ENCODE results near the gene KCNH6. TPM values are rescaled to one million over a fixed set of nuclear protein-coding genes. Genes with fewer than 3 reads are reported as not detected.

Gene KCNH6
- total RNA-seq, 2 experiments from 2014 or later: not detected

- no peak overlapping the region for H3K4me3 Mint-ChIP-seq
- H3K9me3 Mint-ChIP-seq: no peaks in the 10 kb centered on the region
- peaks cover 21% of the 10 kb centered on the region for H3K36me3 Mint-ChIP-seq
- no peak overlapping the region for H3K27ac Mint-ChIP-seq
- ATAC-seq (ENCODE audit: low read depth) (no peak), DNase-seq (no peak)
- no peaks in the 10 kb centered on the region for H3K27me3 Mint-ChIP-seq
- H3K4me1 Mint-ChIP-seq: peaks cover 4% of the 10 kb centered on the region
- POLR2A ChIA-PET: no interaction called here
Measured at GRCh38 chr17:63578769-63579111, 55.6 kb downstream of the KCNH6 start.

DNA sequence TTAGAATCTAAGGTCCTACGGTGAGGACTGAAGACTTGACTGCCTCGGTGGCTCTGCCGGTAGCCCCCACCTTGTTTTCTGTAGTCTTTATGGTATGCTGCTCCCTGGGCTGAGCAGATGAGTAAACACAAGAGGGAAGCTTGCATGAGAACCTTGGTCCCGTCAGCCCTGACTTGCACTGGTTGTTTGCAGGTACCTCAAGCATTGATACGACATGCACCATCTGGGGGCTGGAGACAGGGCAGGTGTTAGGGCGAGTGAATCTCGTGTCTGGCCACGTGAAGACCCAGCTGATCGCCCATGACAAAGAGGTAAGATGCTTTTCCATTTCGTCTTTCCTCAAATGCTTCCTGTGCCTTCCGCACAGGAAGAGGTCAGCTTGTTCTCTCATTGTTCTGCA, 56.5 kb downstream of the KCNH6 start:
- Mint-ChIP-seq H3K4me3 (no peak overlapping the region), H3K36me3 (peaks cover 17% of the 10 kb centered on the region), H3K4me1 (no peaks in the 10 kb centered on the region), H3K27me3 (no peaks in the 10 kb centered on the region), H3K9me3 (no peaks in the 10 kb centered on the region), H3K27ac (no peak overlapping the region)
- no peak for ATAC-seq (ENCODE audit: low read depth)
- no peak for DNase-seq
- POLR2A ChIA-PET: no interaction called here

DNA sequence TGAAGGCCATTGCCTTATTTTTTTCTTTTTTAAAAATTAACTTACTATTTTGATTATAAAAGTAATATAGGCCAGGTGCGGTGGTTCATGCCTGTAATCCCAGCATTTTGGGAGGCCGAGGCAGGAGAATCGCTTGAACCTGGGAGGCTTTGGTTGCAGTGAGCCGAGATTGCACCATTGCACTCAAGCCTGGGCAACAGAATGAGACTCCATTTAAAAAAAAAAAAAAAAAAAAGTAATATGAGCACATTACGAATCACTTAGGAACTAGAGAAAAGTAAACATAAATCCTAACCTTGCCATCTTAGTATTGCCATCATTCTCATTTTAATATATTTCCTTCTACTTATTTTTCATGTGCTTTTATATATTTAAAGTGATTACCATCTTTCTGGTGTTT, 64.6 kb downstream of the KCNH6 start:
- Mint-ChIP-seq H3K27ac (no peak overlapping the region), H3K4me1 (peaks cover 9% of the 10 kb centered on the region), H3K36me3 (peaks cover 33% of the 10 kb centered on the region), H3K4me3 (no peak overlapping the region), H3K9me3 (no peaks in the 10 kb centered on the region), H3K27me3 (no peaks in the 10 kb centered on the region)
- no peak for ATAC-seq (ENCODE audit: low read depth)
- POLR2A ChIA-PET: no interaction called here
- DNase-seq: no peak

DNA sequence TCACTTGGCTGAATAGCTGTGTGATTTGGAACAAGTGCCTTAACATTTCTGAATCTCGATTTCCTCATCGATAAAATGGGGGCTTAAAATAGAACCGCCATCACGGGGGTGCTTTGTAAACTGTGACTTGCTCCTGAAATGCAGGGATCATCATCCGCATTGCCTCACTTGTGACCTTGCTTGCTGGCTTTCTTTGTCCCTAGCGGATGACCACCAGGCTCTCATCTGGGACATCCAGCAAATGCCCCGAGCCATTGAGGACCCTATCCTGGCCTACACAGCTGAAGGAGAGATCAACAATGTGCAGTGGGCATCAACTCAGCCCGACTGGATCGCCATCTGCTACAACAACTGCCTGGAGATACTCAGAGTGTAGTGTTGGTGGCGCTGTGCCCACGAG, 65.6 kb downstream of the KCNH6 start:
- no peaks in the 10 kb centered on the region for H3K27me3 Mint-ChIP-seq
- H3K36me3 Mint-ChIP-seq: peaks cover 30% of the 10 kb centered on the region
- H3K4me1 Mint-ChIP-seq: peaks cover 9% of the 10 kb centered on the region
- no peak overlapping the region for H3K27ac Mint-ChIP-seq
- no peak for ATAC-seq (ENCODE audit: low read depth)
- POLR2A ChIA-PET: no interaction called here
- no peak overlapping the region for H3K4me3 Mint-ChIP-seq
- no peak for DNase-seq
- no peaks in the 10 kb centered on the region for H3K9me3 Mint-ChIP-seq

DNA sequence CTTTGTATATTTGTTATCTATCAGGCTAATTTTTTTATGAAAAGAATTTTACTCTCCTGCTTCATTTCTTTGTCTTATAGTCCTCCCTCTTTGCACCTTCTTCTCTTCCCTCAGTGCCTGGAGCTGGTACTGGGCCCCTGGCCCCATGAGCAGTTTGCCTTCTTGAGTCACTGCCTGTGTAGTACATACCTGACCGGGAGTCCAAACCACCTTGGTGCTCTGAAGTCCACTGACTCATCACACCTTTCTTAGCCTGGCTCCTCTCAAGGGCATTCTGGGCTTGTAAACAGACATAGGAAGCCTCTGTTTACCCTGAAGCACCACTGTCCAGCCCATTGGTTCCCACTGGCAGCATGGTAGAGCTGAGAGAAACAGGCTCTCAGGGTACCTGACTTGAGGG, 66.5 kb downstream of the KCNH6 start:
- Mint-ChIP-seq H3K9me3 (no peaks in the 10 kb centered on the region), H3K4me3 (no peak overlapping the region), H3K36me3 (peaks cover 29% of the 10 kb centered on the region), H3K4me1 (peaks cover 9% of the 10 kb centered on the region), H3K27ac (peak overlapping the region; percentile 14), H3K27me3 (no peaks in the 10 kb centered on the region)
- POLR2A ChIA-PET: no interaction called here
- DNase-seq: no peak
- no peak for ATAC-seq (ENCODE audit: low read depth)

GRCh38 chr17:63592797-63593196, 69.6 kb downstream of the KCNH6 start:
- POLR2A ChIA-PET: no interaction called here
- Mint-ChIP-seq H3K9me3 (no peaks in the 10 kb centered on the region), H3K4me1 (peaks cover 7% of the 10 kb centered on the region), H3K27me3 (no peaks in the 10 kb centered on the region), H3K4me3 (no peak overlapping the region), H3K27ac (no peak overlapping the region), H3K36me3 (peaks cover 22% of the 10 kb centered on the region)
- DNase-seq (no peak), ATAC-seq (ENCODE audit: low read depth) (no peak)

- H3K4me3 Mint-ChIP-seq: no peak overlapping the region
- no peak overlapping the region for H3K27ac Mint-ChIP-seq
- POLR2A ChIA-PET: no interaction called here
- peaks cover 14% of the 10 kb centered on the region for H3K4me1 Mint-ChIP-seq
- peaks cover 13% of the 10 kb centered on the region for H3K36me3 Mint-ChIP-seq
- no peaks in the 10 kb centered on the region for H3K27me3 Mint-ChIP-seq
- H3K9me3 Mint-ChIP-seq: no peaks in the 10 kb centered on the region
- ATAC-seq (ENCODE audit: low read depth) (no peak), DNase-seq (no peak)
Measured at GRCh38 chr17:63595132-63595531, 72.0 kb downstream of the KCNH6 start.

Other genes starting within 250 kb of the KCNH6 start
- gene CYB561, start 77.1 kb upstream of the KCNH6 start, total RNA-seq: 10 to 100 TPM; 29.1 to 32.0 TPM
- gene ACE, start 46.3 kb upstream of the KCNH6 start, total RNA-seq: 10 to 100 TPM; 18.2 to 19.3 TPM
- gene DCAF7, start 27.1 kb downstream of the KCNH6 start, total RNA-seq: 100 to 1,000 TPM; 113 TPM
- gene TACO1, start 77.5 kb downstream of the KCNH6 start, total RNA-seq: 10 to 100 TPM; 19.3 to 24.8 TPM
- 10 to 100 TPM; 49.0 to 51.2 TPM for gene MAP3K3, start 99.1 kb downstream of the KCNH6 start, total RNA-seq
- gene LIMD2, start 176.8 kb downstream of the KCNH6 start, total RNA-seq: 100 to 1,000 TPM; 452 to 453 TPM
- 10 to 100 TPM; 54.0 to 61.4 TPM for gene STRADA, start 218.4 kb downstream of the KCNH6 start, total RNA-seq